Psoas muscle (tissue), 8 donors: Measurements from ENCODE around the gene KLHL40. TPM values are rescaled to one million over a fixed set of nuclear protein-coding genes. Genes with fewer than 3 reads are reported as not detected.

ENCODE experiments used
- ATAC-seq, 4 donors: fragments of 200-7000 bp; cut with Tn5 transposase; one replicate each; pipeline ENCODE4 v1.9.1; 2020; ENCODE audit warnings: moderate library complexity in 3 of 4, mild to moderate bottlenecking in 2 of 4
- DNase-seq, 2 donors: peaks; one replicate each; pipeline ENCODE4 v3.0.0-alpha.2; 2020
- H3K27ac ChIP-seq: fragments of 200-600 bp; one replicate; pipeline ENCODE4 v1.8.0; 2022
- H3K27me3 ChIP-seq, 3 donors: fragments of 200-600 bp in 1 of 3; one replicate each; pipeline versions ENCODE4 v1.6.1 to v1.8.0; 2013 to 2022; ENCODE audit warnings: low read length in 2 of 3, mild to moderate bottlenecking in 2 of 3, moderate library complexity in 1 of 3; ENCODE audit not compliant: insufficient read depth in 3 of 3
- H3K36me3 ChIP-seq, 2 donors: fragments of 200-600 bp in 1 of 2; one replicate each; pipeline versions ENCODE4 v1.6.1 to v1.8.0; 2013 to 2022; ENCODE audit warnings: low read depth in 1 of 2, mild to moderate bottlenecking in 1 of 2, moderate library complexity in 1 of 2; ENCODE audit not compliant: insufficient read depth in 1 of 2
- H3K4me1 ChIP-seq: fragments of 200-600 bp; one replicate; pipeline ENCODE4 v1.8.0; 2022
- H3K4me3 ChIP-seq: fragments of 200-600 bp; one replicate; pipeline ENCODE4 v1.8.0; 2022; ENCODE audit warnings: mild to moderate bottlenecking
- H3K9me3 ChIP-seq: fragments of 200-600 bp; one replicate; pipeline ENCODE4 v1.8.0; 2022
- CTCF ChIP-seq: fragments of 200-600 bp; IDR thresholded peaks from one replicate; pipeline ENCODE4 v1.8.0; 2022; ENCODE audit warnings: antibody characterized with exemption
- WGBS, 3 donors: extraction: QIAGEN DNeasy Blood & Tissue Kit; methylation state at CpG; one replicate each; pipeline versions ENCODE4 v1.1.6 to v1.1.7; 2013; 5-methylcytosine and 5-hydroxymethylcytosine counted together
- intact Hi-C, 2 donors: fragments of 100-400 bp; cut with DNase I; formaldehyde crosslinking; loops; one replicate each; pipeline versions ENCODE4 v1.11.0 to v1.14.2; 2022
- polyA plus RNA-seq, 3 donors: library from polyadenylated mRNA; stranded (reverse); fragments of 200-250 nt; gene quantifications; one replicate each; pipeline ENCODE4 v1.2.3, GENCODE V29; 2013
- total RNA-seq, 4 donors: library from RNA; stranded (reverse); fragmentation: NEBNext Ultra II Directional in 2 of 4; extraction: Animal tissue kit (Norgen Biotek cat#: 25700) in 2 of 4; gene quantifications; one replicate each; pipeline versions ENCODE4 v1.2.1 to v1.2.4, GENCODE V29; 2021 to 2023
- donor health status: healthy with polysubstance abuse.
- donor health status: DM: no; HTN: no; CAD: no; lungs with moderate emphysema.
- donor health status: Bipolar disorder and iron deficiency.
- donor health status: healthy.
- donor health status: DM: yes; HTN: yes; CAD: no.
- donor health status: DM: no; HTN: no; CAD: no.
- donor health status: DM: no; HTN: no; CAD: no.
- donor health status: DM: yes; HTN: yes; CAD: no.

KLHL40 gene
- total and polyA plus RNA-seq, 7 donors: 241 to 923 (median 392) TPM

GRCh38 chr3:42661593-42662022 is 23.7 kb upstream of the KLHL40 start:
- H3K27me3 ChIP-seq: no peaks in the 10 kb centered on the region
- no peak overlapping the region for H3K4me3 ChIP-seq
- H3K4me1 ChIP-seq: peaks cover 48% of the 10 kb centered on the region
- H3K9me3 ChIP-seq: no peaks in the 10 kb centered on the region
- peaks cover 0 to 32% of the 10 kb centered on the region in 2 donors for H3K36me3 ChIP-seq
- WGBS, 3 donors: 51 to 52% (median 52%) methylated on average over 5 of the region's 5 CpGs
- peak; percentile 34 to 73 for DNase-seq
- TF ChIP-seq CTCF: no peak
- peak; percentile 45 to 58 (median 48) for ATAC-seq
- peak overlapping the region; percentile 65 for H3K27ac ChIP-seq
- intact Hi-C loops: no loop called here

GRCh38 chr3:42662037-42662812 is 23.1 kb upstream of the KLHL40 start:
- no peak for TF ChIP-seq CTCF
- WGBS, 3 donors: 64 to 83% (median 73%) methylated on average over 7 of the region's 7 CpGs

GRCh38 chr3:42662813-42663535 is 22.4 kb upstream of the KLHL40 start:
- TF ChIP-seq CTCF: no peak
- WGBS, 3 donors: 84 to 94% (median 85%) methylated on average over 11 to 12 of the region's 12 CpGs
- ATAC-seq: no peak
- intact Hi-C loops: no loop called here
- no peak overlapping the region for H3K4me3 ChIP-seq
- H3K27ac ChIP-seq: peak overlapping the region; percentile 65
- H3K36me3 ChIP-seq: peaks cover 0 to 32% of the 10 kb centered on the region in 2 donors
- no peak for DNase-seq
- no peaks in the 10 kb centered on the region for H3K27me3 ChIP-seq
- peaks cover 50% of the 10 kb centered on the region for H3K4me1 ChIP-seq
- no peaks in the 10 kb centered on the region for H3K9me3 ChIP-seq

More at GRCh38 chr3:42662037-42662812, 23.1 kb upstream of the KLHL40 start:
- Histone ChIP-seq H3K36me3 (peaks cover 0 to 32% of the 10 kb centered on the region in 2 donors), H3K9me3 (no peaks in the 10 kb centered on the region), H3K27me3 (no peaks in the 10 kb centered on the region), H3K4me3 (no peak overlapping the region), H3K27ac (peak overlapping the region; percentile 65), H3K4me1 (peaks cover 49% of the 10 kb centered on the region)
- intact Hi-C loops: no loop called here
- ATAC-seq (peak in 1 of 4 donors; percentile 7), DNase-seq (no peak)

GRCh38 chr3:42663581-42664437 is 21.5 kb upstream of the KLHL40 start:
- intact Hi-C loops: no loop called here
- Histone ChIP-seq H3K36me3 (peaks cover 0 to 25% of the 10 kb centered on the region in 2 donors), H3K4me1 (peaks cover 52% of the 10 kb centered on the region), H3K27me3 (no peaks in the 10 kb centered on the region), H3K4me3 (no peak overlapping the region), H3K27ac (no peak overlapping the region), H3K9me3 (no peaks in the 10 kb centered on the region)
- WGBS, 3 donors: 78 to 88% (median 81%) methylated on average over 38 of the region's 38 CpGs
- DNase-seq (peak in 1 of 2 donors; percentile 60), ATAC-seq (no peak)
- TF ChIP-seq CTCF: no peak
